Fibroblast of skin of back (primary cell): ENCODE results near the gene CDR2.
A peak's percentile ranks its signal among the peaks of the same experiment; 100 is the strongest.

Experiments
- DNase-seq: peaks from one replicate; pipeline ENCODE4 v3.0.0-alpha.2; 2013

The CDR2 gene

DNA sequence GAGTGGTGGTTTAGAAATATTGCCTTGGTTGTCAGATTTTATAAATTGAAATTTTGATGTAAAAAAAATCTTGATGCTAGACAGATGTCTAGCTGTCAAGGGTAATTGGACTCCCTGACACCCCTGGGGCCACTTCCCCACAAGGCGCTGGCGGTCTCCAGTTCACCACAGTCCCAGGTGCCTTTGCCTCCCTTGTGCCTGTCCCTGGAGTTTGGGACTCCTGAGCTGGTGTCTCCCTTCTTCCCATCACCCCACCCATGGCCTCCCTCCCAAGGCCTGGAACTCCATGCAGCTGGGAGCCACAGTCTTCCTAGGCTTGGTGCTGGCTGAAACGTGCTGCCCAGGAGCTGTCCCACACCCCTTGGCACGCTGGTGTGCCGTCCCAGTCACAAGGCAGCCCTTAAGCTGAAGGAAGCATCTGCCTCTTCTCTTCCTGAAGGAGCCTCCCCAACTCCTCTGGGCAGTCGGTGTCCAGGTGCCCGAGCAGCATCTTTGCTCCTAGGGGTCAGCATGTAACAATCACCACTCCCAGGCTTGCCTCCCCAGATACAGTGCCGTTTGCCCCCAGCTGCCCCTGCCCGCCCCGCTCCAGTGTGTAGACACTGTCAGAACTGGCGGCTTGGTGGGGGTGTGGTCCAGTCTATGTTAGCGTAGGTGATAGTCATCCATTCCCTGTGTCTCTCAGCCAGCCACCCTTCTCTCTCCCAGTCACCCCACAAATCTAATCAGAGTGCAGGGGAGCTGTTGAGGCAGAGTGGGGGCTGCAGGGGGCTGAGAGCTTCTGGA lies 51.1 kb downstream of the CDR2 start:
- DNase-seq, result no peak

DNA sequence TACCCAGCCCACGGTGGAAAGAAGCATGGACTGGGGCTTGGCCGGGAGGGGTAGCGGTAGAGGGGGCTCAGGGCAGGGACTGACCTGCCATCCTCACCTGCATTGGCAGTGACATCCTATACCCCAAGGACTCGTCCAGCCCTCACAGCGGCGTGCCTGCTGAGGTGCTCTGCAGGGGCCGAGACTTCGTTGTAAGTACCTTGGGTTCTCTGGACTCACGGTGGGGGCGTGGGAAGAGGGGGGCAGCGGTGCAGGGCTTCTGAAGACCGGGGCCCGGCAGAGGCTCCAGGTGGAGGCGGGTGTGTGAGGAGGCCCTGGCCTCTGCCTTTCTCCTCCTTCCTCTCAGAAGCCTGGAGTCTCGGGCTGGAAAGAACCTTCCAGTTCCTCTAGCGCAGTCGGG lies 51.7 kb downstream of the CDR2 start:
- DNase-seq, result no peak

DNA sequence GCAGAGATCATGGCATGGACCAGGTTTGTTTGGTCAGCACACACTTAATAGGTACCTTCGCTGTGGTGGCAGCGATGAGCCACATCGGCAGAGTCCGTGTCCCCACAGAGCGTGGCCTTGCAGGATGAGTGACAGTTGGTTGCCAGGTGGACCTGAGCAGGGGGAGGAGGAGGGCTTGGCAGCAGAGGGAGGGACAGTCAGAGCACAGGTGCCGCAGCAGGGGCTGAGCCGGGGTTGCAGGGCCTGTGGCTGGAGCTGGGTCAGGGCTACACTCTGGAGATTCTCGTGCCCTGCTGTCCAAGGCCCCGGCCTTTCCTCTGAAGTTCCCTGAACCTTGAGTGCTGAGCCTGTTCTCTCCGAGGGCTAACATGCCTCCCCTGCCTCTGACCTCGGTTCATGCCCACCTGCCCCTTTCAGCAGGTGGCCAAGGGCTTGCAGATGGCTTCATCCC lies 52.4 kb downstream of the CDR2 start:
- no peak for DNase-seq

DNA sequence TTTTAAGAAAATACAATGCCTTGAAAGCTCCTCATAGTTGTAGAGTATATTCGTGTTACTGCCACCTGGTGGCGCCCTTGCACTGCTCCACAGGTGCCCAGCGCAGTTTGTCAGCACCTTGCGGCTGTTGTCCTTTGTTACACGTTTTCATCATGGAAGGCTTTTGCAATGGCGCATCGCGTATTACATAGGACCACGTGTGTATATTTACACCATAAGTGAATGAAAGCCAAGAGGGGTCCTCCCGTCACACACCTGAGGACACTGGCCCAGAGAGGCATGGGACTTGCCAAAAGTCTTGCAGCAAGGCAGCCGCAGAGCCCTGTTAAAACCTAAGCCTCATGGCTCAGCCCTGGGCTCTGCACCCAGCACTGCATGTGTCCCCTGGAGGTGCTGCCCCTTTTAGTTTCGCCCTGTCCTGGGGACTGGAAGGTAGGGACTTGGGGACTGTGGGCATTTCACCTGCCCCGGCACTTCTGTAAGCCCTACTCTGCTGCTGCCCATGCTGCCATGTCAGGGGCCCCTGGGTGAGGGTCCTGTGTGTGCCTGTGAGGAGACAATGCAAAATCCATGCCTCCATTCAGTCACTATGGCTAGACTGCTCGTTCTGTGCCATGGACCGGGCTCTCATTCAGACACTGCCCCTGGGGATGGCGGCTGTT lies 52.9 kb downstream of the CDR2 start:
- DNase-seq, result peak; percentile 54

DNA sequence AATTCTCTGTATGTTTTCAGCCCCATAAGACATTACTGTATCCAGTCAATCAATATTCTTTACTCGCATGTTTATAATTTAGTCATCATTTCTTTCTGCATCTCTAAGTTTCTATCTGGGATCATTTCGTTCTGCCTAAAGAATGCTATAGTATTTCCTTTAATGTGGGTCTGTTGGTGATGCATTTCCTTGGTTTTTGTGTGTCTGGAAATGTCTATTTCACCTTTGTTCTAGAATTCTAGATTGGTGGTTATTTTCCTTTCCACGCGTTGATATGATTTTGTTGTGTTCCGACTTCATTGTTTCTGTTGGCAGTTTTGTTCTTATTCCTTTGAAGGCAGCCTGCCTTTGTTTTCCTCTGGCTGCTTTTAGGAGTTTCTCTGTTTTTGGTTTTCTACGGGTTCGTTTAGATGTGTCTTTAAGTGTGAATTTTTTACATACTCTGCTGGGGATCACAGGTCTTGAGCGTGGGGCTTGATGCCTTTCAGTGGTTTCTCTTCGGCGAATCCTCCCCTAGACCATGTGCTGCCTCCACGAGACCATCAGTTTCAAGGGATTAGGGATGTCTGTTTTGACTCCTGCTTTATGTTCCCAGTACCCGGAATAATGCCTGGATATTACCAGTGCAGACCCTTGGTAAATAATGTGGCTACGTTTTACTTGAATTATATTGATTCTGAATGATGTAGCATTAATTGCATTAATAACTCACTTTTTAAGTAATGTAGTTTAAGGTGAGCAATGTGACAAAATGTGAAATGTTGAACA lies 53.7 kb downstream of the CDR2 start:
- DNase-seq, result no peak

DNA sequence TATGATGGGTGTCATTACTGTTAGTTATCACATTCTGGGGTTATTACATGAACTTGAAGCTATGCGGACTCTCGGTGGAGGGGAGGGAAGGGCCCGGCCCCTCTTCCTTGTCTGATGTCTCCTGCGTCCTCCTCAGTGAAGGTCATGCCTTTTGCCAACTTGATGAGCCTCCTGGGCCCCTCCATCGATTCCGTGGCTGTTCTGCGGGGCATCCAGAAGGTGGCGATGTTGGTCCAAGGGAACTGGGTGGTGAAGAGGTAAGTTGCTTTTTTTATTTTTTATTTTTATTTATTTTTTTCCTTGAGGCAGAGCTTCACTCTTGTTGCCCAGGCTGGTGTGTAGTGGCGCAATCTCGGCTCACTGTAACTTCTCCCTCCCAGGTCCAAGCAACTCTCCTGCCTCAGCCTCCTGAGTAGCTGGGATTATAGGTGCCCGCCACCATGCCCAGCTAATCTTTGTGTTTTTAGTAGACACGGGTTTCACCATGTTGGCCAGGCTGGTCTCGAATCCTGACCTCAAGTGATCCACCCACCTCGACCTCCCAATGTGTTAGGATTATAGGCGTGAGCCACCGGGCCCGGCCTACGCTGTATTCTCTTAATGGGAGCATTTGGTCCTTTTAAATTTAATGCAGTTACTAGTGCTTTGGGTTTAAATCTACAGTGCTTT lies 55.6 kb downstream of the CDR2 start:
- peak; percentile 20 for DNase-seq

DNA sequence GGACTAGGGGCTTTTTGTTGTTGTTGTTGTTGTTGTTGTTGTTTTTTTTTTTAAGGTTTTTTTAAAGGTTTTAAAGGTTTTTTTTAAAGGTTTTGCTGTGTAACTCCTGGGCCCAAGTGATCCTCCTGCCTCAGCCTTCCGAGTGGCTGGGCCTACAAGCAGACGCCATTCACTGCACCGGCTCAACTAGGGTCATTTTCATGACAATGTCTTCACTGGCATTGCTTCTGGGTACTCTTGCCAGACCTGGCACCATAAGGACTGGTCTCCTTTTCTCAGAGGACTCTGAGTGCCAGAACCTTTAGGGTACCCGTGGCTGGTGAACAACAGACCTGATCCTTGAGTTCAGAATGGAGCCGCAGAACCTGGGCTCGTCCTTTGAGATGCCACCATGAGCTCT lies 56.8 kb downstream of the CDR2 start:
- DNase-seq, result no peak

DNA sequence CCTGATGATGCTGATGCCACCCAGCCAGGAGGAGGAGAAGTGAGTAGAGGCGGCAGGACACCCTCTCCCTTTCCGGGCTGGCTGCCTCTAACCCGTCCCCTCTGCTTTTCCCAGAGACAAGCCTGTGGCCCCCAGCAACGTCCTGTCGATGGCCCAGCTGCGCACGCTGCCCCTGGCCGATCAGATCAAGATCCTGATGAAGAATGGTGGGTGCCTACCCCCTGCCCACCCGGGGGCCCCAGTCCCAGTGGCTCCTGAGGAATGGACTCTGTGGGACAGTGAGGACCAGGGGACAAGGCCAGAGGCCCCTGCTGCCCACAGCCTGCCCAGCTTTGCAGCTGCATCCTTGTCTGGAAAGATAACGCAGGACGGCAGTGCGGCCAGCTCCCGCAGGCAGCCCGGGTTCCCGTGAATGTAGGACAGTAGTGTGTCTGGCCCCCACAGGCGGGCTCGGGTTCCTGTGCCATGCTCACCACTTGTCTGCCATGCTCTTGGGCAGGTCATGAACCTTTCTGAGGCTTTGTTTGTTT lies 57.4 kb downstream of the CDR2 start:
- DNase-seq, result no peak

DNA sequence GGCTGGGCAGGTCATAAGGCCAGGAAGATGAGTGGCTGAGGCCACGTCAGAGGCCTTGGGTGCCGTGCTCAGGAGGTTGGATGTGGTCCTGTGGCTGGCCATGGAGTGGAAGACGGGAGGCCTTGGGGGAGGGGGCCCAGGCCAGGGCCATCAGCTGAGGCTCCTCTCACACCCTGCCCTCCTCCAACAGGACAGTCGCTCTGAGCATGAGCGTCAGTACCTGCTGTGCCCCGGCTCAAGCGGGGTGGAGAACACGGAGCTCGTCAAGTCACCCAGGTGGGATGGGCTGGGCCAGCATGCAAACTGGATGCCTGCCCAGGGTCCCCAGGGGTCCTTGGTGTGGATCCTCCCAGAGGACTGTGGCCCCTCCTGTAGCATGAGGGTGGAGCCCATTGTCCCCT lies 58.0 kb downstream of the CDR2 start:
- DNase-seq, result no peak

DNA sequence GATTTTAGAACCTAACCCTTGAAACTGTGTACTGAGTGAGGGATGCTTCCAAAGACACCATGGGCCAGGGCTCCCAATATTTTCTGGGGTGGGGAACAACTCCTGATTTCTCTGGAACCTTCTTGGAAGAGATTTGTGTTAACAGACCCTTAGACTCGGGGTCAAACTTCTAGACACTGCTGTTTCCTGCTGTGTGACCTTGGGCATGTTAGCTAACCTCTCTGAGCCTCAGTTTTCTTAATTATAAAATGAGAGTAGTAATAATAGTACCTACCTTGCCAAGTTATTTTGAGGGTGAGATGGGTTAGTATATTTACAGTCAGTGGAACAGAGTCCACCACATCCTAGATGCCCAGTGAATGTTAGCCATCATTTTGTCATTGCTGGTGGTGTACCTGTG lies 58.4 kb downstream of the CDR2 start:
- DNase-seq, result no peak

DNA sequence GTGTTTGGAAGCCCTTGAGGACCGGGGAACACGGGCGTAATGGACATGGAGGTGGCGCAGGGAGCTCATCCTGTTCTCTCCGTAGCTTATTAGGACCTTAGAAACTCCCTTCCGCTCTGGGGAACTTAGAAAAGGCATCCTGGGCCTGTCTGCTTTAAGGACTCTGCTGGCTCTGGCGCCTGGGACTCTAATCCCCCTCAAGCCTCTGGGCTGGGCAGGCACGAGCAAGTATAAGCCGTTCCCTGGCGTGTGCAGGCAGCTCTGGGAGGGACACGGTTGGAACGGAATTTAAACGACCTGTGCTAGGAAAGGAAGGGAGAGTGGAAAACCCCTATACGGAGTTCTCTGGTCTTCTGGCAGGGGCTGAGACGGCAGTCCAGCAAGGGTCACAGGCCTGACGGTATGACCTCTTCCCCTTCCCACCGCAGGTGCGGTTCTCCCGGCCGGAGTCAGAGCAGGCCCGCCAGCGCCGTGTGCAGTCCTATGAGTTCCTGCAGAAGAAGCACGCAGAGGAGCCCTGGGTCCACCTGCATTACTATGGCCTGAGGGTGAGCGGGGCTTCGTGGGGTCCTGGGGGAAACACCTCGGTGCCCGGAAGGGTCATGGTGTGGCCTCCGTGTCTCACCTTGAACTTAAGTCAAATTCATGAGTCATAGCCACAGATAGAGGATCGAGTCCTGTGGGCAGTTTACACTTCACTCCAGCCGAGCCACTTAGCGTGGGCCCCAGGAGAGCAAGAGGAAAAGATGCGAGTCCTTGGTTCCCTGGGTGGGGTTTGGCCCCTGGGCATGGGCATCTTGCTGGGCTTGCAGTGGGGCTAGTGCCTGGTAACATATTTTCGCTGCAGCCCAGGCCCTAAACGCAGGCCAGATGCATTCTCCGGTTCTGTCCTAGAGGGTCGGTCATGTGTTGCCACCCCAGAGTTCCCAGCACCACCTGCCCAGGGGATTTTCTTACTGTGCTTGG lies 59.5 kb downstream of the CDR2 start:
- DNase-seq, result no peak

DNA sequence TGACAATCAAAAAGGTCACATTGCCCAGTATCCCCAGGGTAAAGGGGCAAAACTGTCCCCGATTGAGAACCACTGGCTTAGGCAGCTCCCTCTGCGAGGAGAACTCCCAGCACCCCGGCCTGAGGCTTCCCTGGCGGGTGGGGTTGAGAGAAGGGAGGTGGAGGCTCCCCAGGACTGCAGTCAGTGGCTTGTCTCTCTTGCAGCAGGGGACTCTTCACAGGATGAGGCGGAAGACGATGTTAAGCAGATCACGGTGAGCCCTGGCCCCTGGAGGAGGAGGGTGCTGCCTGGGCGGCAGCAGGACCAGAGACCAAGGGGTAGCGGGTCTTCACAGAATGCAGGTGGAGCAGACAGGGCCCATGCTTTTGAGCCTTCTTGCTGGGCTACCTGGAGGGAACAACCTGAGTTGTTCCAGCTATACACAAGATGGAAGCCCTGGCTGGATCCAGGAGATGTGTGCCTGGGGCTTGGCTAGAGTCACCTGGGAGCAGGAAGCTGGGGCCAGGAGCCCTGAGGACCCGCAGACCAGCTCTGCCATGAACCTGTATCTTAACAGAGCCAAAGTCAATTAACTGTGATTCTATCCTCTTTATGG lies 60.4 kb downstream of the CDR2 start:
- DNase-seq, result no peak

DNA sequence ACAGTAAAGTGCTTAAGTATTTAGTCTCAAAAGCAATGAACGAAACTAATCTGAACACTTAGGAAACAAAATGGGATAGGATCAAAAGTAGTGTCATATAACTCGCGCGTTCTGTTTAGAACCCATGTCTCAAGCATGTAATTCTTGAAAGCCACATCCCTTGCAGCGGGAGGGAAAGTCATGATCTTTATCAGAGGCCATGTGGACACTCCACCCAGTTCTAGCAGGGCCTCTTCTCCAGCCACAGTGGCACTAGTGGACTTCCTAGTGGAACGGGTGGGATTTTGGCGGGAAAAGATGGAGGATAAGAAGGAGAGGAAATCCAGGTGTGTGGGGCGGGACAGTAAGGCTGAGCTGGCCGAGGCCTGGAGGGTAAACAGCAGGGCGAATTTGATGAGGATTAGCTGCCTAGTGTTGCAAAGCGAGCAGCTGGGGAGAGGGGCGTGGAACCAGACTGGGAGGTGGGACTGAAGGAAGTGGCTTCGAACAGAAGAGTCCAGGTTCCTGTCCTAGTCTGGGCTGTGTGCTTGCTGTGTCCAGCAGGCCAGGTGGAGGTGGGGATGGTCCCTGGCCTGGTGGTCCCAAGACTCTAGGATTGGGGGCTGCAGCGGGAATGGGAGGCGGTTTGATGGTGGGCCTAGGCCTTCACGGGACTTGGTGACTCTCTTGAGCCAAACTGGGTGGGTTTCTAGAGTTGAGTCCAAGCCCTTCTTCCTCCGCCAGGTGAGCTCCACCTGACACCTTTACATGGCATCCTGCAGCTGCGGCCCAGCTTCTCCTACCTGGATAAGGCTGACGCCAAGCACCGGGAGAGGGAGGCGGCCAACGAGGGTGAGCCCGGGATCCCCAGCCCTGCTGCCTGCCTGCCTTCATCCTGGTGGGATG lies 61.3 kb downstream of the CDR2 start:
- DNase-seq, result no peak

DNA sequence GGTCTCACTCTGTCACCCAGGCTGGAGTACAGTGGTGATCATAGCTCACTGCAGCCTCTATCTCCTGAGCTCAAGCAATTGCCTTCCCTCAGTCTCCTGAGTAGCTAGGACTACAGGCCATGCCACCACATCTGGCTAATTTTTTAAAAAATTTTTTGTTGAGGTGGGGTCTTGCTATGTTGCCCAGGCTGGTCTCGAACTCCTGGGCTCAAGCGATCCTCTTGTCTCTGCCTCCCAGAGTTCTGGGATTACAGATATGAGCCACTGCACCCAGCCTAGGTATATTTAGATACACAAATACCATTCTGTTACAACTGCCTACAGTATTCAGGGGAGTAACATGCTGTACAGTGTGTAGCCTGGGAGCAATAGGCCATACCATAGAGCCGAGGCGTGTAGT lies 62.9 kb downstream of the CDR2 start:
- DNase-seq, result no peak

DNA sequence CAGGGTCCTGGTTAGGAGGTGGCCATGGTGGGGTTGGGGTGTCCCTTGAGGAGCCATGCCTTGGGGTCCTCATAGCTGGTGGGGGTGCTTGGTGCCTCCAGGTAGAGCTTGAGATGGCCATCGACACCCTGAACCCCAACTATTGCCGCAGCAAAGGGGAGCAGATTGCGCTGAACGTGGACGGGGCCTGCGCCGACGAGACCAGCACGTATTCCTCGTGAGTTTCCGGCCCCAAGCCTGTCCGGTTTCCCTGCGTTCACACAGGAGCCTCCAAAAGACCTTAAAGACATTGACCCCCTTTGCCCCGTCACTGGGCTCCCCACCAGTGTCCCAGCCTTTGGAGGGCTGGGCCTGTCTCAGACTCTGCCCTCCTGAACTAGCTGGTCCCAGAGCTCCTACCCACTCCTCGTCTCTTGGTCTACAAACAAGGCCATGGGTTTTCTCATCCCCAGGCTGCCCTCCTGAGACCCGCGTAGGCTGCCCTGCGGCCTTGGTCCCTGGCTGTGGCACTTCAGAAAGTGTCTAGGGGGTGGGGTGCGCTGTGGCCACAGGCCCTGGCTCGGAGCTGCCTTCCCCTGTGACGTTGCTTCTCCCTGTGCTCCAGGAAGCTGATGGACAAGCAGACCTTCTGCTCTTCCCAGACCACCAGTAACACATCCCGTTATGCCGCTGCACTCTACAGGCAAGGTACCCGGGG lies 65.4 kb downstream of the CDR2 start:
- no peak for DNase-seq

DNA sequence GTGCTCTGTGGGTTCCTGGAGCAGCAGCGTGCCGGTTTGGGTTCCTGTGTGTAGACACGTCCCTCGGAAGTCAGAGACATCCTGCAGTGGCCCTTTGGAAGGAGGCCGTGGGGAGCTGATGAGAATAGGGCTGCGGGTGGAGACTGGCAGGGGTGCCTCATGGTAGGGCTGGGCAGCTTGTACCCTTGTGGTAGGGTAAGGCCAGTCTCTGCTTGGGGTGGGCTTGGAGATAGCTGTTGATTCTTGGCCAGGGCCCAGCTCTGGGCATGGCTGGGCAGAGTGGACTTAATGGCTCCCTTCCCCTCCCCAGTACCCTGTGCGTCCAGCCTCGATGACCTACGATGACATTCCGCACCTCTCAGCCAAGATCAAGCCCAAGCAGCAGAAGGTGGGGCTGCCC lies 66.6 kb downstream of the CDR2 start:
- no peak for DNase-seq

DNA sequence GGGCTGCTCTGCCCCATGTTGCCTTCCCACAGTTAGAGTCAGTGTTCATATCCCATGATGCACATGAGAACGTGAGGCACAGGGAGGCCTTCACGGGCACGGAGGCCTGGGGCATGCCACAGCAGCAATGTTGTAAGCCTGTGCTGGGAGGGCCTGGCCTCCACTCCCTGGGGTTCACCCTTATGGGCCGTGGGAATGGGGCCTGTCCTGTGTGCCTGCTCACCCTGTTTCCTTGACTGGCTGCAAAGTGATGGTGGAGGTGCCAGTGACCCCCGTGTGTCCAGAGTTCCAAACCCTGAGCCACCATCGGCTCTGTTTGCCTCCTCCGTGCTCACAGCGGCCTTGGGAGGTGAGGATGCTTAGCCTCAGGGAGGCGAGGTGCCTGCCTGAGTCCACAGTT lies 67.6 kb downstream of the CDR2 start:
- DNase-seq, result no peak

DNA sequence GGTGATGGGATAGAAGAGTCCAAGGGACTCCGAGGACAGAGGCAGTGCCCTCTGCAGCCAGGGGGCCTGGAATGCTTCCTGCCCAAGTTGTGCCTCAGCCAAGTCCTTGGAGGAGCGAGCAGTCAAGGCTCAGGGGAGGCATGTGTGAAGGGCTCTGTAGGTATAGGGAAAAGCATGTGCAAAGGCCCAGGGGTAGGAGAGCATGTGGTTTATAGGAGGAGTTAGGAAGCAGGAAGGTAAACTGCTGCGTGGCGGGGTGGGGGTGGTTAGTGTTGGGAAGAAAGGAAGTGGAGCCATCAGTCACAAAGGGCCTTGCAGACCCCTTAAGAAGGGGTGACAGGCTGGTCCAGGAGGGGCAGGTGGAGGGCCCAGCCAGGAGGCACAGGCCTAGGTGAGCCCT lies 70.0 kb downstream of the CDR2 start:
- no peak for DNase-seq

DNA sequence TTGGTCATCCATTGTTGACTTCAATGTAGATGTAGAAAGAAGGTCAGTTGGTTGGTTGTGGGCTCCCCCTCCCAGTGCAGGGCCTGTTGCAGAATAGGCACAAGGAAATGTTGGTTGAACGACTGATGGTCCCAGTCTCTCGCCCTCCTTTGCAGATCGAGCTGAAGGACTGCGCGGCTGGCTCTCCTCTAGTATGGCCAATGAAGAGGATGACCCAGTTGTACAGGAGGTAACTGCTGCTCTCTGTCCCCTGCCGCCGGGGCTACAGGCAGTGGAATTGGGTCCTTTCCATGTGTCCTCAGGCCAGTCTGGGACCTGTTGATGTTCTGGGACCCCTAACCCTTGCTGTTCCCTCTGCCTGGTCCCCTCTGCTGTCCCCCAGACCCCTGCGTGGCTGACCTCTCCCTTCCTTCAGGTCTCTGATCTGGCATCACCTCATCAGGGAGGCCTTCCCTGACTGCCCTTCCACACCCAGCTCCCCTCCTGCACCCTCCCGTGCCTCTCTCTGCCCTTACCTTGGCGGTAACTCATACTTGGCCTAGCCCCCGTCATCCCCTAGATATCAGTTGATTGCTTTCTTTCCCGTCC lies 71.5 kb downstream of the CDR2 start:
- DNase-seq, result no peak
